HCT116 (cell line): Measurements from ENCODE around the gene ZDHHC1. TPM values are rescaled to one million over a fixed set of nuclear protein-coding genes. Genes with fewer than 3 reads are reported as not detected.

ENCODE experiments used
- ATAC-seq: fragments of 200-7000 bp; cut with Tn5 transposase; 2 replicates; pipeline ENCODE4 v1.9.1; 2020; ENCODE audit warnings: mild to moderate bottlenecking, moderate library complexity
- BruUV-seq: library from RNA; stranded (reverse); fragments of 400-500 nt; replicated peaks from 2 replicates; lab custom pipeline; 2021; lab: Mats Ljungman, UMichigan
- CTCF ChIA-PET: fragments of 300-600 bp; sonication (Branson Sonifier 250); formaldehyde crosslinking; loops from one replicate; lab custom pipeline; 2021; ENCODE audit warnings: antibody characterized with exemption; lab: Charles Lee
- POLR2A ChIA-PET: fragments of 300-600, 350-600 bp; sonication (Branson Sonifier 250); formaldehyde crosslinking; loops from one replicate; lab custom pipeline; 2021; ENCODE audit warnings: antibody characterized with exemption; lab: Charles Lee
- RAD21 ChIA-PET, 2 experiments: fragments of 300-600 bp; sonication (Branson Sonifier 250); formaldehyde crosslinking; loops; one replicate each; lab custom pipeline; 2023; ENCODE audit warnings: low total read pairs in 2 of 2; ENCODE audit not compliant: uncharacterized antibody in 2 of 2, unreplicated experiment in 2 of 2, low non-redundant PET in 1 of 2; lab: Charles Lee
- DNase-seq: peaks from one replicate; pipeline ENCODE4 v3.0.0-alpha.2; 2010; ENCODE audit warnings: low read depth, low spot score
- H2AFZ ChIP-seq: fragments of 200-600 bp; shearing (Covaris generic), sonication (generic); 2 replicates; pipeline ENCODE4 v1.6.1; 2017; ENCODE audit warnings: low read depth, mixed run types, mixed read lengths, antibody characterized with exemption, low read length; ENCODE audit not compliant: poor library complexity, severe bottlenecking
- H3K27ac ChIP-seq: 2 replicates; pipeline ENCODE4 v1.5.1; 2012; ENCODE audit warnings: low read depth, low read length
- H3K27me3 ChIP-seq: fragments of 200-600 bp; sonication (generic); 2 replicates; pipeline ENCODE4 v1.6.1; 2016; ENCODE audit warnings: mixed run types, low read length, mixed read lengths; ENCODE audit not compliant: insufficient read depth
- H3K36me3 ChIP-seq, 2 experiments: fragments of 200-500 bp in 1 of 2; fragments of 200-600 bp in 1 of 2; sonication (Bioruptor generic) in 1 of 2; sonication (generic) in 1 of 2; 2 replicates each; pipeline versions ENCODE4 v1.5.1 to v1.6.1; 2014 to 2016; ENCODE audit warnings: low read length in 2 of 2, inconsistent platforms in 1 of 2, mixed read lengths in 1 of 2, mixed run types in 1 of 2; ENCODE audit not compliant: insufficient read depth in 2 of 2, control insufficient read depth in 1 of 2
- H3K4me1 ChIP-seq, 2 experiments: fragments of 200-600 bp in 1 of 2; sonication (generic) in 1 of 2; 2 replicates each; pipeline versions ENCODE4 v1.5.1 to v1.6.1; 2012 to 2017; ENCODE audit warnings: low read length in 2 of 2, inconsistent platforms in 1 of 2, mild to moderate bottlenecking in 1 of 2, mixed read lengths in 1 of 2, mixed run types in 1 of 2, moderate library complexity in 1 of 2; ENCODE audit not compliant: insufficient read depth in 2 of 2, control insufficient read depth in 1 of 2
- H3K4me2 ChIP-seq: fragments of 200-600 bp; sonication (generic); 2 replicates; pipeline ENCODE4 v1.6.1; 2017; ENCODE audit warnings: mixed run types, low read length, mixed read lengths
- H3K4me3 ChIP-seq, 2 experiments: fragments of 200-600 bp in 1 of 2; sonication (generic) in 1 of 2; replicated peaks in 1 of 2; 2 replicates each; pipeline ENCODE4 v1.5.1; 2011 to 2016; ENCODE audit warnings: low read length in 2 of 2, control low read depth in 1 of 2, low read depth in 1 of 2, mild to moderate bottlenecking in 1 of 2, mixed read lengths in 1 of 2, mixed run types in 1 of 2
- H3K79me2 ChIP-seq: fragments of 200-600 bp; sonication (generic); 2 replicates; pipeline ENCODE4 v1.6.1; 2017; ENCODE audit warnings: mild to moderate bottlenecking, mixed run types, low read length, moderate library complexity, mixed read lengths; ENCODE audit not compliant: insufficient read depth
- H3K9ac ChIP-seq: fragments of 200-600 bp; sonication (generic); 2 replicates; pipeline ENCODE4 v1.6.1; 2016; ENCODE audit warnings: low read length, mixed read lengths
- H3K9me2 ChIP-seq: fragments of 200-600 bp; sonication (generic), shearing (Covaris generic); 2 replicates; pipeline ENCODE4 v1.6.1; 2017; ENCODE audit warnings: mixed run types, mild to moderate bottlenecking, moderate library complexity; ENCODE audit not compliant: insufficient read depth
- H3K9me3 ChIP-seq, 2 experiments: fragments of 200-500 bp in 1 of 2; fragments of 200-600 bp in 1 of 2; sonication (Bioruptor generic) in 1 of 2; sonication (generic) in 1 of 2; 2 replicates each; pipeline ENCODE4 v1.6.1; 2014 to 2017; ENCODE audit warnings: low read length in 2 of 2, mixed read lengths in 2 of 2, inconsistent platforms in 1 of 2, low read depth in 1 of 2, mild to moderate bottlenecking in 1 of 2, mixed run types in 1 of 2, moderate library complexity in 1 of 2; ENCODE audit not compliant: control insufficient read depth in 1 of 2, insufficient read depth in 1 of 2
- H4K20me1 ChIP-seq: fragments of 200-600 bp; sonication (generic), shearing (Covaris generic); 2 replicates; pipeline ENCODE4 v1.6.1; 2017; ENCODE audit warnings: mixed run types, mild to moderate bottlenecking, moderate library complexity; ENCODE audit not compliant: insufficient read depth
- CBX3 ChIP-seq: IDR thresholded peaks from 2 replicates; pipeline ENCODE4 v1.6.1; 2012; ENCODE audit warnings: low read depth
- POLR2A ChIP-seq: IDR thresholded peaks from 2 replicates; pipeline ENCODE4 v1.7.0; 2011; ENCODE audit warnings: borderline replicate concordance; ENCODE audit not compliant: insufficient read depth, insufficient read length; ENCODE audit errors: extremely low read depth
- SRF ChIP-seq: IDR thresholded peaks from 2 replicates; pipeline ENCODE4 v1.6.1; 2012; ENCODE audit warnings: low read depth
- TCF7L2 ChIP-seq: IDR thresholded peaks from 2 replicates; pipeline ENCODE4 v1.7.0; 2011; ENCODE audit warnings: borderline replicate concordance, inconsistent platforms; ENCODE audit not compliant: insufficient read depth, insufficient read length; ENCODE audit errors: extremely low read depth
- intact Hi-C: fragments of 100-400 bp; cut with micrococcal nuclease; formaldehyde crosslinking; loops from 2 replicates; pipeline ENCODE4 v1.10.0; 2022
- total RNA-seq: library from RNA; stranded (reverse); gene quantifications from one replicate; pipeline ENCODE4 v1.2.1, GENCODE V29; 2021; ENCODE audit not compliant: unreplicated experiment
- TF ChIP-seq, protein P1 (sequence below): IDR thresholded peaks from 2 replicates; pipeline ENCODE4 v1.6.1; 2011; ENCODE audit warnings: mild to moderate bottlenecking, low read length, moderate library complexity; ENCODE audit not compliant: insufficient replicate concordance; ENCODE audit errors: extremely low read depth

Gene ZDHHC1
- total RNA-seq, 1 experiment from 2014 or later, result 9.1 TPM

DNA sequence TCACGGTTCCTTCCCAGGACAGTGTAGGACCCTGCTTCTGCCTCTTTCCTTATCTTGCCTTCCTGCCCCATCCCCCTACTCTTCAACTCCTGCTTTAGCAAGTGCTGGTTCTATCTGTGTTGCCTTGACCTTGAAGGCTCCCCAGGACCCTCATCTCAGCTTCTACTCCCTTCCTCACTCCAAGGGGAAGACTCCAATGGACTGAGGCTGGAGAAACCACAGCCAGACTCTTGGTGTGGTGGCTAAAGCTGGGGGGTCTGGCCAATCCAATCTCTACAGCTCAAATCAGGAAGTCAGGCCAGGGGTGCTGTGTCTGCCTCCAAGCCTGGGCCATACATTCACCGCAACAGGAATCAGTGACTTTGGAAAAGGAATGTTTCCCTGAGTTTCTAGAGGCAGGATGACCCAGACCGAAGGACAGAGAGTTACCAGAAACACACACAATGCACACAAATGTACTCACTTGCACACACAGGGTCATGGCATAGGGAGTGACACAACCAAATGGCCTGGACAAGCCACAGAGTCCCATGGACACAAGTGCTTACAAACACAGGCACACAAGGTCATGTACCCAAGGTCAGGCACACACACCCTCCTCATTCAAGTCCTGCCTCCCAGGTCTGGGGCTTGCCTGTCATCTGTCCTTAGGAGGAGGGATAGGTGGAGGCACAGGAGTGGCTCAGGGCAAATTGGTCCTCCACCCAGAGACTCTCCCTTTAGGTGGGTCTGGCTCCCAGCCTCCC, 12.9 kb upstream of the ZDHHC1 start:
- ATAC-seq (no peak), DNase-seq (no peak)
- Histone ChIP-seq H3K27me3 (no peaks in the 10 kb centered on the region), H3K27ac (no peak overlapping the region), H3K36me3 (no peaks in the 10 kb centered on the region), H2AFZ (no peak overlapping the region), H3K9ac (peak overlapping the region; percentile 77), H3K4me2 (peak overlapping the region; percentile 96), H3K9me2 (no peaks in the 10 kb centered on the region), H3K4me1 (peaks cover 6 to 44% of the 10 kb centered on the region in 2 experiments; a peak in 3 of 4 replicates), H3K9me3 (no peaks in the 10 kb centered on the region), H4K20me1 (no peaks in the 10 kb centered on the region), H3K79me2 (no peaks in the 10 kb centered on the region), H3K4me3 (0 out of 4 replicates have a peak overlapping the region, but pooled peaks of 1 of the 2 experiments have one; percentile 71)
- TF ChIP-seq SRF (no peak), TCF7L2 (no peak), CBX3 (no peak), POLR2A (no peak)
- TF ChIP-seq, protein P1, sequence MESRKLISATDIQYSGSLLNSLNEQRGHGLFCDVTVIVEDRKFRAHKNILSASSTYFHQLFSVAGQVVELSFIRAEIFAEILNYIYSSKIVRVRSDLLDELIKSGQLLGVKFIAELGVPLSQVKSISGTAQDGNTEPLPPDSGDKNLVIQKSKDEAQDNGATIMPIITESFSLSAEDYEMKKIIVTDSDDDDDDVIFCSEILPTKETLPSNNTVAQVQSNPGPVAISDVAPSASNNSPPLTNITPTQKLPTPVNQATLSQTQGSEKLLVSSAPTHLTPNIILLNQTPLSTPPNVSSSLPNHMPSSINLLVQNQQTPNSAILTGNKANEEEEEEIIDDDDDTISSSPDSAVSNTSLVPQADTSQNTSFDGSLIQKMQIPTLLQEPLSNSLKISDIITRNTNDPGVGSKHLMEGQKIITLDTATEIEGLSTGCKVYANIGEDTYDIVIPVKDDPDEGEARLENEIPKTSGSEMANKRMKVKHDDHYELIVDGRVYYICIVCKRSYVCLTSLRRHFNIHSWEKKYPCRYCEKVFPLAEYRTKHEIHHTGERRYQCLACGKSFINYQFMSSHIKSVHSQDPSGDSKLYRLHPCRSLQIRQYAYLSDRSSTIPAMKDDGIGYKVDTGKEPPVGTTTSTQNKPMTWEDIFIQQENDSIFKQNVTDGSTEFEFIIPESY, result no peak
- TSS peak; percentile 43 for BruUV-seq
- RAD21 ChIA-PET, result interaction anchor here (1.3 to 1.9 kb wide), 2 partner anchors 19 to 36 kb away, joined by 7 to 11 read pairs; no protein-coding TSS in a partner anchor
- intact Hi-C loops, result no loop called here
- CTCF ChIA-PET, result interaction anchor here (1.1 to 3.7 kb wide), 7 partner anchors 11 to 231 kb away, joined by 3 to 41 read pairs (median 6); partner anchors contain the start of genes ACD, ATP6V0D1 and ZDHHC1
- POLR2A ChIA-PET, result interaction anchor here (1.3 kb wide), 1 partner anchor 50 kb away, joined by 3 read pairs; no protein-coding TSS in a partner anchor
